HEK293 (cell line): ENCODE data around the gene C17orf50.

ENCODE experiments used
- CTCF ChIP-seq: fragments of 450-650 bp; formaldehyde crosslinking; IDR thresholded peaks from 2 replicates; pipeline ENCODE4 v1.5.1; 2016; ENCODE audit warnings: missing biosample characterization, missing genetic modification characterization
- EGR2 ChIP-seq: fragments of 450-650 bp; formaldehyde crosslinking; IDR thresholded peaks from 2 replicates; pipeline ENCODE4 v1.5.1; 2016; ENCODE audit warnings: low read depth, missing biosample characterization, missing genetic modification characterization
- FEZF1 ChIP-seq: fragments of 450-650 bp; formaldehyde crosslinking; IDR thresholded peaks from 2 replicates; pipeline ENCODE4 v1.5.1; 2016; ENCODE audit warnings: missing biosample characterization, missing genetic modification characterization
- GLIS1 ChIP-seq: fragments of 450-650 bp; formaldehyde crosslinking; IDR thresholded peaks from 2 replicates; pipeline ENCODE4 v1.5.1; 2016; ENCODE audit warnings: missing biosample characterization, missing genetic modification characterization
- GLIS2 ChIP-seq: fragments of 450-650 bp; formaldehyde crosslinking; IDR thresholded peaks from 2 replicates; pipeline ENCODE4 v1.5.1; 2016; ENCODE audit warnings: missing biosample characterization, missing genetic modification characterization
- HIC1 ChIP-seq: fragments of 450-650 bp; formaldehyde crosslinking; IDR thresholded peaks from 2 replicates; pipeline ENCODE4 v1.5.1; 2016; ENCODE audit warnings: missing biosample characterization, missing genetic modification characterization
- MZF1 ChIP-seq: fragments of 450-650 bp; formaldehyde crosslinking; IDR thresholded peaks from 2 replicates; pipeline ENCODE4 v1.5.1; 2017; ENCODE audit warnings: missing biosample characterization, missing genetic modification characterization, borderline replicate concordance
- PATZ1 ChIP-seq: fragments of 450-650 bp; formaldehyde crosslinking; IDR thresholded peaks from 2 replicates; pipeline ENCODE4 v1.5.1; 2016; ENCODE audit warnings: missing biosample characterization, missing genetic modification characterization
- SP7 ChIP-seq: fragments of 450-650 bp; formaldehyde crosslinking; IDR thresholded peaks from 2 replicates; pipeline ENCODE4 v1.5.1; 2016; ENCODE audit warnings: missing biosample characterization, missing genetic modification characterization
- TRIM28 ChIP-seq: IDR thresholded peaks from 2 replicates; pipeline ENCODE4 v1.6.1; 2011; ENCODE audit warnings: low read length, control low read depth, borderline replicate concordance
- ZBTB1 ChIP-seq: fragments of 450-650 bp; formaldehyde crosslinking; IDR thresholded peaks from 2 replicates; pipeline ENCODE4 v1.5.1; 2016; ENCODE audit warnings: missing biosample characterization, missing genetic modification characterization
- ZBTB17 ChIP-seq: fragments of 450-650 bp; formaldehyde crosslinking; IDR thresholded peaks from 2 replicates; pipeline ENCODE4 v1.5.1; 2016; ENCODE audit warnings: missing biosample characterization, missing genetic modification characterization
- ZBTB44 ChIP-seq: fragments of 450-650 bp; IDR thresholded peaks from 2 replicates; pipeline ENCODE4 v1.5.1; 2018; ENCODE audit warnings: missing biosample characterization, mild to moderate bottlenecking, missing genetic modification characterization
- ZIC2 ChIP-seq: fragments of 450-650 bp; formaldehyde crosslinking; IDR thresholded peaks from 2 replicates; pipeline ENCODE4 v1.5.1; 2016; ENCODE audit warnings: missing biosample characterization, missing genetic modification characterization
- ZNF112 ChIP-seq: fragments of 450-650 bp; formaldehyde crosslinking; IDR thresholded peaks from 2 replicates; pipeline ENCODE4 v1.5.0; 2017; ENCODE audit warnings: missing biosample characterization, missing genetic modification characterization
- ZNF140 ChIP-seq: fragments of 450-650 bp; formaldehyde crosslinking; IDR thresholded peaks from 2 replicates; pipeline ENCODE4 v1.5.1; 2016; ENCODE audit warnings: missing biosample characterization, missing genetic modification characterization
- ZNF169 ChIP-seq: fragments of 450-650 bp; formaldehyde crosslinking; IDR thresholded peaks from 2 replicates; pipeline ENCODE4 v1.5.1; 2016; ENCODE audit warnings: missing biosample characterization, missing genetic modification characterization
- ZNF239 ChIP-seq: fragments of 450-650 bp; formaldehyde crosslinking; IDR thresholded peaks from 2 replicates; pipeline ENCODE4 v1.5.1; 2016; ENCODE audit warnings: missing biosample characterization, missing genetic modification characterization
- ZNF24 ChIP-seq: fragments of 450-650 bp; formaldehyde crosslinking; IDR thresholded peaks from 2 replicates; pipeline ENCODE4 v1.5.1; 2016; ENCODE audit warnings: missing biosample characterization, missing genetic modification characterization
- ZNF280C ChIP-seq: fragments of 450-650 bp; formaldehyde crosslinking; IDR thresholded peaks from 2 replicates; pipeline ENCODE4 v1.5.1; 2016; ENCODE audit warnings: missing biosample characterization, missing genetic modification characterization
- ZNF280D ChIP-seq: fragments of 450-650 bp; formaldehyde crosslinking; IDR thresholded peaks from 2 replicates; pipeline ENCODE4 v1.5.1; 2016; ENCODE audit warnings: missing biosample characterization, missing genetic modification characterization
- ZNF324 ChIP-seq: fragments of 450-650 bp; formaldehyde crosslinking; IDR thresholded peaks from 2 replicates; pipeline ENCODE4 v1.5.1; 2016; ENCODE audit warnings: missing biosample characterization, missing genetic modification characterization
- ZNF449 ChIP-seq: fragments of 450-650 bp; formaldehyde crosslinking; IDR thresholded peaks from 2 replicates; pipeline ENCODE4 v1.5.1; 2017; ENCODE audit warnings: missing biosample characterization, mild to moderate bottlenecking, missing genetic modification characterization, moderate library complexity
- ZNF660 ChIP-seq: fragments of 450-650 bp; IDR thresholded peaks from 2 replicates; pipeline ENCODE4 v1.5.1; 2018; ENCODE audit warnings: missing biosample characterization, mild to moderate bottlenecking, missing genetic modification characterization
- ZNF776 ChIP-seq: fragments of 450-650 bp; formaldehyde crosslinking; IDR thresholded peaks from 2 replicates; pipeline ENCODE4 v1.5.0; 2017; ENCODE audit warnings: missing biosample characterization, missing genetic modification characterization, borderline replicate concordance
- ZXDB ChIP-seq: fragments of 450-650 bp; formaldehyde crosslinking; IDR thresholded peaks from 2 replicates; pipeline ENCODE4 v1.5.1; 2016; ENCODE audit warnings: missing biosample characterization, missing genetic modification characterization

The C17orf50 gene

GRCh38 chr17:35747540-35748017 lies 13.1 kb upstream of the C17orf50 start (continued):
- TF ChIP-seq ZNF280D (no peak), ZNF140 (no peak), PATZ1 (tag by site-specific recombination) (0 out of 2 replicates have a peak, but pooled peaks have one; percentile 40), ZNF169 (tag by site-specific recombination) (no peak), EGR2 (tag by site-specific recombination) (peak; percentile 95), HIC1 (no peak), ZNF776 (no peak), ZNF112 (no peak), GLIS1 (tag by site-specific recombination) (peak; percentile 98), ZXDB (tag by site-specific recombination) (no peak), ZNF239 (no peak), CTCF (tag by site-specific recombination) (peak; percentile 97), ZNF449 (no peak), FEZF1 (tag by site-specific recombination) (no peak), ZNF324 (no peak), SP7 (tag by site-specific recombination) (peak; percentile 33), ZIC2 (peak; percentile 97), ZNF24 (tag by site-specific recombination) (no peak), ZBTB44 (tag by site-specific recombination) (0 out of 2 replicates have a peak, but pooled peaks have one; percentile 13), ZBTB17 (peak; percentile 90), TRIM28 (no peak), ZNF280C (no peak), ZNF660 (tag by site-specific recombination) (0 out of 2 replicates have a peak, but pooled peaks have one; percentile 25), ZBTB1 (tag by site-specific recombination) (no peak), GLIS2 (tag by site-specific recombination) (peak; percentile 52), MZF1 (no peak)
